GM12874 (cell line): Measurements from ENCODE around the gene GPN1.
A peak's percentile ranks its signal among the peaks of the same experiment; 100 is the strongest.

ENCODE experiments used
- TF ChIP-seq, protein P1 (sequence below): IDR thresholded peaks from 2 replicates; pipeline ENCODE4 v1.5.1; 2011; ENCODE audit warnings: low read depth, mild to moderate bottlenecking, control low read depth, low read length, moderate library complexity; ENCODE audit not compliant: insufficient read depth

Gene GPN1

GRCh38 chr2:27628767-27629709 lies at the start of gene GPN1, which contains the start of gene CCDC121:
GPN1 (plus strand) TSS chr2:27629050; CDS start chr2:27629059, 9 bp downstream.
CCDC121 (minus strand) TSS chr2:27629012; CDS start chr2:27627799, 1,213 bp downstream.
- TF ChIP-seq, protein P1, sequence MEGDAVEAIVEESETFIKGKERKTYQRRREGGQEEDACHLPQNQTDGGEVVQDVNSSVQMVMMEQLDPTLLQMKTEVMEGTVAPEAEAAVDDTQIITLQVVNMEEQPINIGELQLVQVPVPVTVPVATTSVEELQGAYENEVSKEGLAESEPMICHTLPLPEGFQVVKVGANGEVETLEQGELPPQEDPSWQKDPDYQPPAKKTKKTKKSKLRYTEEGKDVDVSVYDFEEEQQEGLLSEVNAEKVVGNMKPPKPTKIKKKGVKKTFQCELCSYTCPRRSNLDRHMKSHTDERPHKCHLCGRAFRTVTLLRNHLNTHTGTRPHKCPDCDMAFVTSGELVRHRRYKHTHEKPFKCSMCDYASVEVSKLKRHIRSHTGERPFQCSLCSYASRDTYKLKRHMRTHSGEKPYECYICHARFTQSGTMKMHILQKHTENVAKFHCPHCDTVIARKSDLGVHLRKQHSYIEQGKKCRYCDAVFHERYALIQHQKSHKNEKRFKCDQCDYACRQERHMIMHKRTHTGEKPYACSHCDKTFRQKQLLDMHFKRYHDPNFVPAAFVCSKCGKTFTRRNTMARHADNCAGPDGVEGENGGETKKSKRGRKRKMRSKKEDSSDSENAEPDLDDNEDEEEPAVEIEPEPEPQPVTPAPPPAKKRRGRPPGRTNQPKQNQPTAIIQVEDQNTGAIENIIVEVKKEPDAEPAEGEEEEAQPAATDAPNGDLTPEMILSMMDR = no peak

- TF ChIP-seq, protein P1 = no peak
Observed at GRCh38 chr2:27581417-27582128, 47.3 kb upstream of the GPN1 start.

GRCh38 chr2:27582129-27582694 lies 46.6 kb upstream of the GPN1 start:
- TF ChIP-seq, protein P1 = no peak

GRCh38 chr2:27582695-27583389 lies 46.0 kb upstream of the GPN1 start, which contains the start of gene ZNF512:
ZNF512 (plus strand) TSS chr2:27583042; CDS start chr2:27583113, 71 bp downstream.
- TF ChIP-seq, protein P1 = 0 out of 2 replicates have a peak, but pooled peaks have one; percentile 10

GRCh38 chr2:27583390-27583915 lies 45.4 kb upstream of the GPN1 start:
- TF ChIP-seq, protein P1 = no peak

- TF ChIP-seq, protein P1 = no peak
Observed at GRCh38 chr2:27584597-27584996, 44.3 kb upstream of the GPN1 start.
